ENCODE results near the gene PSMD5.

PSMD5 gene

DNA sequence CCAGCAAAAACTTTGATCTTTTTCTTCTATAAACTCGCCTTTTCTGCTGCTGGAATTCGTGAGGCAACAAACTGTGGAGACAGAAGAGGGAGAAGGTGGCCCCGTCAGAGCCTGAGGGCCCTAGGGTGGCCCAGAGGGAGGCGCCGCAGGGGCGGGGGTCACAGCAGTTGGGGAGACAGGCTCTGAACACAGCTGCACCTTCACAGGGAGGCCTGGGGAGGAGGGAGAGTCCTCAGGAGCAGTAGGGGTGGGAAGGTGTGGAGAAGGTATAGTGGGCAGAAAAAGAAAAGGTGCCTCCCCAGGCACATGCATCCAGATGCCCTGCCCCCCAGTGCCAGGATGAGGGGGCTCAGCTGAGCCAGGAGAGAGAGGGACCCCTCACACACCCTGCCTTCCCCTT, 19.2 kb upstream of the PSMD5 start:
- DNase-seq (ENCODE audit: extremely low read depth, low read depth), result no peak
- TF ChIP-seq CTCF (IDR thresholded peaks at IDR 0.05; ENCODE audit: low read depth, low read length), result no peak

DNA sequence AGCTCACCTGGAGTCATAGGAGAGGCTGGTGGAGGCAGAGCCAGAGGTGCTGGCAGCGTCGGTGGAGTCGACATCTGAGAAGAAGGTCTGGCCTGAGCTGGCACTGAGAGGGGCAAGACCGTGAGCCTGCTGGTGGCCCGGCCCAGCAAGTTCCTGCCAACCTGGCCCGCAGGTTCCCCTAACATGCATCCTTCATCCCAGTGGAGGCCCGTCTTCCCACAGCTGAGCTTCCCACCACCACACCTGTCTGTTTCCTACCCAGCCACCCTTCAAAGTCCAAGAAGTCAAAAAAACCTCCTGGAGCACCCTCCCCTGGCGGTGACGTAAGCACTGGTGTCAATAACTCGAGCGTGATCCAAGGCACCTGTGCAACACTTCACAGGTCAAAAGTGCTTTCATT, 17.4 kb upstream of the PSMD5 start:
- no peak for TF ChIP-seq CTCF (IDR thresholded peaks at IDR 0.05; ENCODE audit: low read depth, low read length)
- DNase-seq (ENCODE audit: extremely low read depth, low read depth), result no peak

DNA sequence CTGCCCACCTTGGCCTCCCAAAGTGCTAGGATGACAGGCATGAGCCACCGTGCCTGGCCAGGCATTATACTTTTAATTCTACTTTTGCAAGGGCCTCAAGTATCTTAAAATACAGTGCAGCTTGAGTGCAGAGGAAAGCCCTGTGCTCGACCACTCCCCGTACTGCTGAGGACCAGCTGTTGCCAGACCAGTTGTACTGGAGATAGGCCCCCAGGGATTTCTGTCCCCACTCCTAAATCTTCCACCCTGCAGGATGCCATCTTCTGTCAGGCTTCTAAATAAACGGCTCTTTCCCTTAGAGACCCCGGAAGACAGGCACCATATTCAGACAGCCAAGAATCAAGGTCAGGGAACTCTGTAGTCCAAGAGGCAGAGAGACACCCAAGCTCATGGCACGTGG, 16.6 kb upstream of the PSMD5 start:
- no peak for DNase-seq (ENCODE audit: extremely low read depth, low read depth)
- no peak for TF ChIP-seq CTCF (IDR thresholded peaks at IDR 0.05; ENCODE audit: low read depth, low read length)

- TF ChIP-seq CTCF (IDR thresholded peaks at IDR 0.05; ENCODE audit: low read depth, low read length), result no peak
- no peak for DNase-seq (ENCODE audit: extremely low read depth, low read depth)
Observed at GRCh38 chr9:120857902-120858301, 15.2 kb upstream of the PSMD5 start.

DNA sequence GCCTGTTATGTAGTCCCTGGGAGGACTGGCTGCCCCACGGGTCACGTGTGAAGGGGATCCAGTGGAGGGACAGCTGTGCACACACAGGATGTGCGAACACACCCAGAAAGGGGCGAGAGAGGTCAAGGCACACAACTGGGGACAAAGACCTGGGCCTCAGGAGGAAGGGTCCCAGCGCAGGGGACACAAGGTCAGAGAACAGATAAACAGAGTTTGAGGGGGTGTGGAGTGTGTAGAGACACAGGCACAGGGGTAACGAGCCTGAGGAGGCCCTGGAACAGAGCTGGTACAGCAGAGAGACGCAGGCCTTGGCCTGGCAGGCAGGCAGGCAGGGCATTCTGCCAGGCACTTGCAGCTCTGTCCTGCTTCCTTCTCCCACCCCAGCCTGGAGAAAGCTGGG, 14.8 kb upstream of the PSMD5 start:
- DNase-seq (ENCODE audit: extremely low read depth, low read depth), result no peak
- no peak for TF ChIP-seq CTCF (IDR thresholded peaks at IDR 0.05; ENCODE audit: low read depth, low read length)

DNA sequence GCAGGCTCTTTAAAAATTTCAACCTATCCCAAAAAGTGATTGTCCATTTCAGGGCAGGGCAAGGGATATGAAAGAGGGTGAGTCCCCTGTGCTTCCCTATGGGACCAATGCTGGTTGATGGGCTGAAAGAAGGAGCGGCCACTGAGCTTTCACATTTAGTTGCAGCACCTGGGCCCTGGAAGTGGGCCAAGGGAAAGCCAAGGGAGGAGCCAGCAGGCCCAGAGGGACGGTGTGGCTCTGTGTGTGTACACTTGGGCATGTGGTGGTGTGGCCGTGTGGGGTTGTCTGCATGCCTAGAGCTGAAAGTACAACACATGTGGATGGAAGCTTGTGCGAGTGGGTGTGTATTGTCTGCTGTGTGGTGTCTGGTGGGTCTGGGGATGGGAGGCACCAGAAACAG, 14.0 kb upstream of the PSMD5 start:
- TF ChIP-seq CTCF (IDR thresholded peaks at IDR 0.05; ENCODE audit: low read depth, low read length), result no peak
- DNase-seq (ENCODE audit: extremely low read depth, low read depth), result no peak

GRCh38 chr9:120855827-120856670, 13.3 kb upstream of the PSMD5 start:
- no peak for DNase-seq (ENCODE audit: extremely low read depth, low read depth)
- no peak for TF ChIP-seq CTCF (IDR thresholded peaks at IDR 0.05; ENCODE audit: low read depth, low read length)

Data from AG09319 (cell line).